Activated CD4-positive, alpha-beta T cell treated with anti-CD3 and anti-CD28 coated beads for 24 hours (primary cell): ENCODE results near the gene CASTOR1.

Experiments used
- DNase-seq, 2 donors: peaks; one replicate each; pipeline ENCODE4 v3.0.0-alpha.2; 2020; ENCODE audit warnings: low read depth in 2 of 2

Gene CASTOR1

GRCh38 chr22:30320021-30320556 is 30.8 kb upstream of the CASTOR1 start:
- no peak for DNase-seq

- no peak for DNase-seq
Measured at GRCh38 chr22:30318799-30319419, 29.6 kb upstream of the CASTOR1 start.

GRCh38 chr22:30317778-30318177 is 28.5 kb upstream of the CASTOR1 start:
- DNase-seq, result no peak

- no peak for DNase-seq
Measured at GRCh38 chr22:30315962-30316576, 26.8 kb upstream of the CASTOR1 start.

GRCh38 chr22:30314915-30315314 is 25.6 kb upstream of the CASTOR1 start:
- no peak for DNase-seq

- no peak for DNase-seq
Measured at GRCh38 chr22:30313527-30314363, 24.4 kb upstream of the CASTOR1 start.

GRCh38 chr22:30312053-30312452 is 22.7 kb upstream of the CASTOR1 start:
- DNase-seq, result no peak

GRCh38 chr22:30310881-30311771 is 21.8 kb upstream of the CASTOR1 start:
- DNase-seq, result no peak

GRCh38 chr22:30309951-30310741 is 20.8 kb upstream of the CASTOR1 start:
- no peak for DNase-seq

GRCh38 chr22:30308518-30309230 is 19.4 kb upstream of the CASTOR1 start:
- no peak for DNase-seq

GRCh38 chr22:30308093-30308492 is 18.8 kb upstream of the CASTOR1 start:
- DNase-seq, result no peak

GRCh38 chr22:30307041-30307574 is 17.8 kb upstream of the CASTOR1 start:
- DNase-seq, result no peak

GRCh38 chr22:30306627-30307011 is 17.3 kb upstream of the CASTOR1 start:
- DNase-seq, result no peak

- DNase-seq, result no peak
Measured at GRCh38 chr22:30305906-30306626, 16.8 kb upstream of the CASTOR1 start.

GRCh38 chr22:30305519-30305905 is 16.2 kb upstream of the CASTOR1 start:
- no peak for DNase-seq

- no peak for DNase-seq
Measured at GRCh38 chr22:30304495-30305244, 15.4 kb upstream of the CASTOR1 start.

- no peak for DNase-seq
Measured at GRCh38 chr22:30302810-30303138, 13.5 kb upstream of the CASTOR1 start.

GRCh38 chr22:30301995-30302809 is 12.9 kb upstream of the CASTOR1 start:
- DNase-seq, result no peak
